PC-9 (cell line): ENCODE results near the gene DUSP2.

ENCODE experiments used
- CTCF ChIP-seq: fragments of 200-600 bp; sonication (generic); conservative IDR thresholded peaks from 2 replicates; pipeline ENCODE4 v1.6.1; 2017; ENCODE audit warnings: mixed run types, antibody characterized with exemption, mild to moderate bottlenecking, moderate library complexity
- EZH2 ChIP-seq: fragments of 200-600 bp; sonication (generic); IDR thresholded peaks from 2 replicates; pipeline ENCODE4 v1.8.0; 2017; ENCODE audit warnings: antibody characterized with exemption, low read depth

- TF ChIP-seq CTCF (no peak), EZH2 (no peak)
These were observed 24.2 kb downstream of the DUSP2 start for GRCh38 chr2:96120991-96121390.
